Mammary epithelial cell (primary cell): Measurements from ENCODE around the gene ATP6V1G2.

Source experiments
- EZH2 ChIP-seq: IDR thresholded peaks from 2 replicates; pipeline ENCODE4 v1.6.1; 2012; ENCODE audit warnings: low read length, inconsistent platforms, borderline replicate concordance
- TF ChIP-seq, protein P1 (sequence below), 2 donors: IDR thresholded peaks in 1 of 2; conservative IDR thresholded peaks in 1 of 2; 2 replicates each; pipeline ENCODE4 v1.5.1; 2011 to 2012; ENCODE audit warnings: inconsistent platforms in 2 of 2, low read length in 2 of 2, mild to moderate bottlenecking in 2 of 2, control low read depth in 1 of 2, low read depth in 1 of 2; ENCODE audit not compliant: insufficient read depth in 1 of 2; ENCODE audit errors: extremely low read depth in 1 of 2

DNA sequence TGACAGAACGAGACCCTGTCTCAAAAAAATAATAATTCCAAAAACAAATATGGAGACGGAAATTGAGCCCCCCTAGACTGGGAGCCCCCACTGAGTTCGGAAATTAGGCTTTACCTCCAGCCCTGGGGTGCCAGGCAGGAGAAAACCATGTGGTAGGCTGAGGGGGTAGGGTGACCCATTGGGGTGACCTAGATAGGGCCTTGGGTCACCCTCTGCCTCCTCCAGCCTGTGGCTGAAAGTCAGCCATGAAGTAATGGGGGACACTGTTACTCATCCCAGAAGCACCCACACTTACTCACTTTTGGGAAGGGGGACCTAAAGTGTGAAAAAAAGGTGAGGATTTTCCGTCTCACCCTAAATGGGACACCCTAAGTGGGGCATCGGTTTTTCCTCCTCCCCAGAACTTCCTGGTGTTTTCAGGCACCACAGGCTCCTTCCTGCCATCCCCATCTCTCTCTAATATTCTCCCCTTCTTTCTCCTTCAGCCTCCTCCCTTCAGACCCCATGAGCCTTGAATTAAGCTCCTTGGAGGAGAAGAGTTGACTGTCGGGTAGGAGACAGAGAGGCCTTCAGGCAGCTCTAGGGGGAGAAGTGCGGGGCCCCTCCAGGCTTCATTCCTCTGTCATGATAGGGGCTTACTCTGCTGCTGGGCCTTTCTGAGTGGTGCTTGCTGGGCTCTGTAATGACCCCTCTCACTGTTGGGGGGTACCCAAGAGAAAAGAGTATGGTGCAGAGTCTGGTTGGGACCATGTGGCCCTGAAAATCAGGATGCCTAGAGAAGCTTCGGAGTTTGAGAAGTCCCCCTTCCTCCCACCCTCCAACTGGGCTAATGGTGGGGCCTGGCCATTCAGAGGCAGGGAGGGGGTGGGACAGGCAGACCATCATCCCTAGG lies 33.4 kb upstream of the ATP6V1G2 start:
- TF ChIP-seq, protein P1, sequence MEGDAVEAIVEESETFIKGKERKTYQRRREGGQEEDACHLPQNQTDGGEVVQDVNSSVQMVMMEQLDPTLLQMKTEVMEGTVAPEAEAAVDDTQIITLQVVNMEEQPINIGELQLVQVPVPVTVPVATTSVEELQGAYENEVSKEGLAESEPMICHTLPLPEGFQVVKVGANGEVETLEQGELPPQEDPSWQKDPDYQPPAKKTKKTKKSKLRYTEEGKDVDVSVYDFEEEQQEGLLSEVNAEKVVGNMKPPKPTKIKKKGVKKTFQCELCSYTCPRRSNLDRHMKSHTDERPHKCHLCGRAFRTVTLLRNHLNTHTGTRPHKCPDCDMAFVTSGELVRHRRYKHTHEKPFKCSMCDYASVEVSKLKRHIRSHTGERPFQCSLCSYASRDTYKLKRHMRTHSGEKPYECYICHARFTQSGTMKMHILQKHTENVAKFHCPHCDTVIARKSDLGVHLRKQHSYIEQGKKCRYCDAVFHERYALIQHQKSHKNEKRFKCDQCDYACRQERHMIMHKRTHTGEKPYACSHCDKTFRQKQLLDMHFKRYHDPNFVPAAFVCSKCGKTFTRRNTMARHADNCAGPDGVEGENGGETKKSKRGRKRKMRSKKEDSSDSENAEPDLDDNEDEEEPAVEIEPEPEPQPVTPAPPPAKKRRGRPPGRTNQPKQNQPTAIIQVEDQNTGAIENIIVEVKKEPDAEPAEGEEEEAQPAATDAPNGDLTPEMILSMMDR (conservative IDR thresholded peaks at IDR 0.05 in 1 of 2, IDR thresholded peaks at IDR 0.05 in 1 of 2; ENCODE audit: extremely low read depth in 1 of 2, insufficient read depth in 1 of 2, low read depth in 1 of 2, low read length in 2 of 2): no peak
- no peak for TF ChIP-seq EZH2
